Loucy (cell line): ENCODE measurements around the gene GTPBP2.

Experiments
- CTCF ChIP-seq: fragments of 200-600 bp; sonication (generic); conservative IDR thresholded peaks from 2 replicates; pipeline ENCODE4 v1.5.1; 2014; ENCODE audit warnings: mild to moderate bottlenecking, antibody characterized with exemption, low read length
- EZH2phosphoT487 ChIP-seq: fragments of 200-600 bp; IDR thresholded peaks from 2 replicates; pipeline ENCODE4 v1.6.1; 2018; ENCODE audit warnings: antibody characterized with exemption, mild to moderate bottlenecking, moderate library complexity, borderline replicate concordance

- TF ChIP-seq CTCF (no peak), EZH2phosphoT487 (no peak)
Measured at GRCh38 chr6:43622541-43622940, 6.5 kb downstream of the GTPBP2 start.
